HUES64 (cell line): ENCODE results near the gene CNDP1.
"Not testable (repeated sequence)": the region's sequence is repeated elsewhere in the genome, so short reads cannot be mapped to it uniquely, and the experiment has no call there.

ENCODE experiments used
- H3K27ac ChIP-seq: 2 replicates; pipeline ENCODE4 v1.7.0; 2013; ENCODE audit warnings: low read depth, low read length, inconsistent platforms
- H3K27me3 ChIP-seq: 2 replicates; pipeline ENCODE4 v1.6.1; 2013; ENCODE audit warnings: mild to moderate bottlenecking, low read length; ENCODE audit not compliant: insufficient read depth
- H3K36me3 ChIP-seq: 2 replicates; pipeline ENCODE4 v1.6.1; 2013; ENCODE audit warnings: mild to moderate bottlenecking, low read length; ENCODE audit not compliant: insufficient read depth
- H3K4me1 ChIP-seq: 2 replicates; pipeline ENCODE4 v1.6.1; 2013; ENCODE audit warnings: mild to moderate bottlenecking, low read length, moderate library complexity; ENCODE audit not compliant: insufficient read depth
- H3K4me3 ChIP-seq: 2 replicates; pipeline ENCODE4 v1.5.1; 2013; ENCODE audit warnings: mild to moderate bottlenecking, low read length, moderate library complexity
- H3K9ac ChIP-seq: 2 replicates; pipeline ENCODE4 v1.6.1; 2013; ENCODE audit warnings: mild to moderate bottlenecking, low read depth, low read length
- H3K9me3 ChIP-seq: 2 replicates; pipeline ENCODE4 v1.6.1; 2013; ENCODE audit warnings: low read depth, low read length; ENCODE audit not compliant: insufficient read depth
- WGBS: fragments of 150-250, 120-280 bp; methylation state at CpG from one replicate; pipeline ENCODE4 v1.1.7; 2013; ENCODE audit warnings: missing lambda C conversion rate; 5-methylcytosine and 5-hydroxymethylcytosine counted together

Gene CNDP1

GRCh38 chr18:74497324-74497676, 37.0 kb upstream of the CNDP1 start:
- Histone ChIP-seq H3K27ac (no peak overlapping the region), H3K4me1 (peaks cover 25% of the 10 kb centered on the region), H3K4me3 (peak overlapping the region; percentile 83), H3K9me3 (no peaks in the 10 kb centered on the region), H3K36me3 (peaks cover 33% of the 10 kb centered on the region), H3K9ac (peak overlapping the region; percentile 95; the same call in 1 of the 2 replicates), H3K27me3 (no peaks in the 10 kb centered on the region)
- WGBS, result 91% methylated on average over 8 of the region's 8 CpGs

- H3K36me3 ChIP-seq, result peaks cover 38% of the 10 kb centered on the region
- H3K4me3 ChIP-seq, result no peak overlapping the region; the same call in 1 of the 2 replicates
- no peak overlapping the region for H3K27ac ChIP-seq
- no peaks in the 10 kb centered on the region for H3K27me3 ChIP-seq
- WGBS, result 91% methylated on average over 3 of the region's 3 CpGs
- H3K9me3 ChIP-seq, result no peaks in the 10 kb centered on the region
- peaks cover 25% of the 10 kb centered on the region for H3K4me1 ChIP-seq
- no peak overlapping the region for H3K9ac ChIP-seq
Measured at GRCh38 chr18:74497778-74498177, 36.5 kb upstream of the CNDP1 start.

GRCh38 chr18:74498712-74499627, 35.3 kb upstream of the CNDP1 start:
- peak overlapping the region; percentile 26; the same call in 1 of the 2 replicates for H3K27ac ChIP-seq
- H3K36me3 ChIP-seq, result peaks cover 47% of the 10 kb centered on the region
- no peaks in the 10 kb centered on the region for H3K27me3 ChIP-seq
- H3K4me1 ChIP-seq, result peaks cover 25% of the 10 kb centered on the region
- 88% methylated on average over 14 of the region's 14 CpGs for WGBS
- H3K9me3 ChIP-seq, result no peaks in the 10 kb centered on the region
- no peak overlapping the region for H3K4me3 ChIP-seq
- H3K9ac ChIP-seq, result no peak overlapping the region

GRCh38 chr18:74499633-74500032, 34.7 kb upstream of the CNDP1 start:
- 55% methylated on average over 9 of the region's 9 CpGs for WGBS
- Histone ChIP-seq H3K4me3 (0 out of 2 replicates have a peak overlapping the region, but pooled peaks have one; percentile 10), H3K9ac (no peak overlapping the region), H3K9me3 (no peaks in the 10 kb centered on the region), H3K27me3 (no peaks in the 10 kb centered on the region), H3K4me1 (peaks cover 25% of the 10 kb centered on the region), H3K36me3 (peaks cover 54% of the 10 kb centered on the region), H3K27ac (peak overlapping the region; percentile 26; the same call in 1 of the 2 replicates)

GRCh38 chr18:74500372-74500771, 33.9 kb upstream of the CNDP1 start:
- H3K27me3 ChIP-seq, result no peaks in the 10 kb centered on the region
- H3K9me3 ChIP-seq, result no peaks in the 10 kb centered on the region
- H3K4me1 ChIP-seq, result peaks cover 25% of the 10 kb centered on the region
- H3K27ac ChIP-seq, result no peak overlapping the region
- no peak overlapping the region for H3K4me3 ChIP-seq
- H3K9ac ChIP-seq, result no peak overlapping the region
- 97% methylated on average over 3 of the region's 6 CpGs for WGBS
- H3K36me3 ChIP-seq, result peaks cover 61% of the 10 kb centered on the region

- H3K27ac ChIP-seq, H3K27me3 ChIP-seq, H3K9me3 ChIP-seq, H3K9ac ChIP-seq, H3K4me3 ChIP-seq: not testable (repeated sequence)
- Histone ChIP-seq H3K4me1 (peaks cover 25% of the 10 kb centered on the region), H3K36me3 (peaks cover 65% of the 10 kb centered on the region)
- WGBS, result 89% methylated on average over 8 of the region's 8 CpGs
Measured at GRCh38 chr18:74500774-74501173, 33.5 kb upstream of the CNDP1 start.

GRCh38 chr18:74501386-74501785, 32.9 kb upstream of the CNDP1 start:
- Histone ChIP-seq H3K27ac (no peak overlapping the region; the same call in 1 of the 2 replicates), H3K4me3 (no peak overlapping the region), H3K9me3 (no peaks in the 10 kb centered on the region), H3K36me3 (peaks cover 70% of the 10 kb centered on the region), H3K9ac (no peak overlapping the region), H3K4me1 (peaks cover 25% of the 10 kb centered on the region), H3K27me3 (no peaks in the 10 kb centered on the region)
- 90% methylated on average over 4 of the region's 4 CpGs for WGBS

GRCh38 chr18:74503137-74503536, 31.2 kb upstream of the CNDP1 start:
- no peaks in the 10 kb centered on the region for H3K27me3 ChIP-seq
- no peaks in the 10 kb centered on the region for H3K9me3 ChIP-seq
- peaks cover 19% of the 10 kb centered on the region; the same call in 1 of the 2 replicates for H3K4me1 ChIP-seq
- no peak overlapping the region for H3K27ac ChIP-seq
- 97% methylated on average over 4 of the region's 4 CpGs for WGBS
- no peak overlapping the region for H3K9ac ChIP-seq
- H3K4me3 ChIP-seq, result no peak overlapping the region
- peaks cover 86% of the 10 kb centered on the region for H3K36me3 ChIP-seq

- peaks cover 94% of the 10 kb centered on the region for H3K36me3 ChIP-seq
- WGBS, result 95% methylated on average over 15 of the region's 16 CpGs
- no peaks in the 10 kb centered on the region for H3K4me1 ChIP-seq
- no peak overlapping the region for H3K4me3 ChIP-seq
- no peak overlapping the region for H3K27ac ChIP-seq
- peak overlapping the region; percentile 14; the same call in 1 of the 2 replicates for H3K9ac ChIP-seq
- H3K9me3 ChIP-seq, result no peaks in the 10 kb centered on the region
- H3K27me3 ChIP-seq, result no peaks in the 10 kb centered on the region
Measured at GRCh38 chr18:74505776-74506175, 28.5 kb upstream of the CNDP1 start.

- Histone ChIP-seq H3K9ac (no peak overlapping the region), H3K4me1 (no peaks in the 10 kb centered on the region), H3K9me3 (no peaks in the 10 kb centered on the region), H3K4me3 (no peak overlapping the region), H3K27me3 (no peaks in the 10 kb centered on the region), H3K36me3 (peaks cover 92% of the 10 kb centered on the region), H3K27ac (no peak overlapping the region; the same call in 1 of the 2 replicates)
- 83% methylated on average over 11 of the region's 11 CpGs for WGBS
Measured at GRCh38 chr18:74506448-74507084, 27.7 kb upstream of the CNDP1 start.
